ENCODE data around the gene PIGT.

DNA sequence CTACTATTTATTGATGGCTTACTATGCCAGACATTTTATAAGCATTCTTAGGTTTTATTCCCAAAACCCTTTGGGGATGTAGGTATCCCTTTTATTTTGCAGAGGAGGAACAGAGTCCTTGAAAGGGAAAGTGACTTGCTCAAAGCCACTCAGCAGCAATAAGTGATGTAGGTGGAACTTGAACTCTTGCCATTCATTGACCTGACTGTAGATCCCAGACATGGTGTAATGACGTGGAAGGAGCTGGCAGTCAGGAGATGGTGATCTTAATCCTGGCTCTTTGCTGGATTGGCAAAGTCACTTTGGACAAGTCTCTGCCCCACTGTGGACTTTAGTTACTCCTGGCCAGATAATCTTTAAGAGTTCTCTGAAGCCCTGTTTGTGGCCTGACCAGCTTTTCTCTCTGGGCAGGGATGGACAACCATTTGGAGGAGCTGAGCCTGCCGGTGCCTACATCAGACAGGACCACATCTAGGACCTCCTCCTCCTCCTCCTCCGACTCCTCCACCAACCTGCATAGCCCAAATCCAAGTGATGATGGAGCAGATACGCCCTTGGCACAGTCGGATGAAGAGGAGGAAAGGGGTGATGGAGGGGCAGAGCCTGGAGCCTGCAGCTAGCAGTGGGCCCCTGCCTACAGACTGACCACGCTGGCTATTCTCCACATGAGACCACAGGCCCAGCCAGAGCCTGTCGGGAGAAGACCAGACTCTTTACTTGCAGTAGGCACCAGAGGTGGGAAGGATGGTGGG is 6.2 kb upstream of the PIGT start:
- no peak for TF ChIP-seq ZNF37A (tag by site-specific recombination; IDR thresholded peaks at IDR 0.05)
- TF ChIP-seq PRDM6 (tag by site-specific recombination; IDR thresholded peaks at IDR 0.05), result no peak
- TF ChIP-seq WT1 (tag by site-specific recombination; IDR thresholded peaks at IDR 0.05), result no peak
- no peak for TF ChIP-seq BCL11A (tag by site-specific recombination; IDR thresholded peaks at IDR 0.05; ENCODE audit: low read depth)
- no peak for TF ChIP-seq YY1 (tag by site-specific recombination; IDR thresholded peaks at IDR 0.05)
- TF ChIP-seq SP2 (tag by site-specific recombination; IDR thresholded peaks at IDR 0.05), result no peak

All from HEK293 (cell line).